Adrenal gland (tissue), 5 donors: Measurements from ENCODE around the gene NF1.

Experiments
- POLR2A ChIP-seq, 2 donors: fragments of 450-650 bp; IDR thresholded peaks; one replicate each; pipeline ENCODE4 v1.6.1; 2017; ENCODE audit warnings: antibody characterized with exemption in 2 of 2, mild to moderate bottlenecking in 2 of 2, moderate library complexity in 1 of 2
- TF ChIP-seq, protein P1 (sequence below), 6 experiments: fragments of 450-650 bp in 4 of 6; fragments of 200-600 bp in 2 of 6; sonication (generic) in 1 of 6; IDR thresholded peaks; 1 replicate in 5 of 6; 2 replicates in 1 of 6; pipeline versions ENCODE4 v1.5.1 to v1.8.0; 2016 to 2021; ENCODE audit warnings: antibody characterized with exemption in 6 of 6, mild to moderate bottlenecking in 2 of 6, moderate library complexity in 1 of 6
- donor health status: DM: no; HTN: no; CAD: no.

DNA sequence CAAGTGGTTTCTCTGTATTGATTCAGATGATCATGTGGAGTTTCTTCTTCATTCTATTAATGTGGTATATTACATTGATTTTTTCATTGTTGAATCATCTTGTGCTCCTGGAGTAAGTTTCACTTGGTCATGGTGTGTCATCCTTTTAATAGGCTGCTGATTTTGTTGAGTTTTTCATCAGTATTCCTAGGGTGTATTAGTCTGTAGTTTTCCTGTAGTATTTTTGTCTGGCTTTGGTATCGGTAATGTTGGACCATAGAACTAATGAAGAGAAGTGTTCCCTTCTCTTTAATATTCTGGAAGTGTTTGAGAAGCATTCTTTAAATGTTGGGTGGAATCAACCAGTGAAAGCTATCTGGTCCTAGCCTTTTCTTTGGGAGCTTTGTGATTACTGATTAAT lies 103.2 kb downstream of the NF1 start:
- TF ChIP-seq, protein P1, sequence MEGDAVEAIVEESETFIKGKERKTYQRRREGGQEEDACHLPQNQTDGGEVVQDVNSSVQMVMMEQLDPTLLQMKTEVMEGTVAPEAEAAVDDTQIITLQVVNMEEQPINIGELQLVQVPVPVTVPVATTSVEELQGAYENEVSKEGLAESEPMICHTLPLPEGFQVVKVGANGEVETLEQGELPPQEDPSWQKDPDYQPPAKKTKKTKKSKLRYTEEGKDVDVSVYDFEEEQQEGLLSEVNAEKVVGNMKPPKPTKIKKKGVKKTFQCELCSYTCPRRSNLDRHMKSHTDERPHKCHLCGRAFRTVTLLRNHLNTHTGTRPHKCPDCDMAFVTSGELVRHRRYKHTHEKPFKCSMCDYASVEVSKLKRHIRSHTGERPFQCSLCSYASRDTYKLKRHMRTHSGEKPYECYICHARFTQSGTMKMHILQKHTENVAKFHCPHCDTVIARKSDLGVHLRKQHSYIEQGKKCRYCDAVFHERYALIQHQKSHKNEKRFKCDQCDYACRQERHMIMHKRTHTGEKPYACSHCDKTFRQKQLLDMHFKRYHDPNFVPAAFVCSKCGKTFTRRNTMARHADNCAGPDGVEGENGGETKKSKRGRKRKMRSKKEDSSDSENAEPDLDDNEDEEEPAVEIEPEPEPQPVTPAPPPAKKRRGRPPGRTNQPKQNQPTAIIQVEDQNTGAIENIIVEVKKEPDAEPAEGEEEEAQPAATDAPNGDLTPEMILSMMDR (IDR thresholded peaks at IDR 0.05), result no peak
- no peak for TF ChIP-seq POLR2A (IDR thresholded peaks at IDR 0.05)
